HG02970 (cell line): ENCODE data around the gene CDKN2D.
"Not testable (repeated sequence)": the region's sequence is repeated elsewhere in the genome, so short reads cannot be mapped to it uniquely, and the experiment has no call there.

Source experiments
- ATAC-seq: cut with Tn5 transposase; IDR thresholded peaks from one replicate; pipeline ENCODE4 v1.9.1; 2021; ENCODE audit warnings: mild to moderate bottlenecking, moderate library complexity, moderate number of reproducible peaks; ENCODE audit not compliant: unreplicated experiment, low FRiP score

CDKN2D gene

DNA sequence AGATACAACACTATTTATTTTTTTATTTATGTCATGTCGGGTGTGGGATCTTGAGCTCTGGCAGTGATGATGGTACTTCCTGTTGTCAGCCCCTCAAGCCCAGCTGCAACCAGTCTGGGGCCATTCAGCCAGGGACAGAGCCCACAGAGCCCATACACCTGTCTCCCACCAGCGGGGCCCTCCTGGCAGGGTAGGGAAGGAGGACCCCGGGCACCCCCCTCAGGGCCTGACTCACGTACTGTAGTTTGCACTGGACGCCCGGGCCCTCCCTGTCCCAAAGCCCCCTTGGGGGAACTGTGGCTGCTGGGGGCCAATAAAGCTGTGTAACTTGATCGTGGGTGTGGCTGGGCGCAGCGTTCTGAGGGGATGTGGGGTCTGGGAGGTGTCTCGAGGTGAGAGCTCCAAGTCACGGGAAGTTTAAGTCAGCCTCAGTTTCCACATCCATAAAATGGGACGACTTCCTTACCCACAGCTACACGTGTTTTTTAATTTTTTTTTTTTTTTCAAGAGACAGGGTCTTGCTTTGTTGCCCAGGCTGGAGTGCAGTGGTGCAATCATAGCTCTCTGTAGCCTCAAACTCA, 15.6 kb downstream of the CDKN2D start:
- ATAC-seq, result no peak

DNA sequence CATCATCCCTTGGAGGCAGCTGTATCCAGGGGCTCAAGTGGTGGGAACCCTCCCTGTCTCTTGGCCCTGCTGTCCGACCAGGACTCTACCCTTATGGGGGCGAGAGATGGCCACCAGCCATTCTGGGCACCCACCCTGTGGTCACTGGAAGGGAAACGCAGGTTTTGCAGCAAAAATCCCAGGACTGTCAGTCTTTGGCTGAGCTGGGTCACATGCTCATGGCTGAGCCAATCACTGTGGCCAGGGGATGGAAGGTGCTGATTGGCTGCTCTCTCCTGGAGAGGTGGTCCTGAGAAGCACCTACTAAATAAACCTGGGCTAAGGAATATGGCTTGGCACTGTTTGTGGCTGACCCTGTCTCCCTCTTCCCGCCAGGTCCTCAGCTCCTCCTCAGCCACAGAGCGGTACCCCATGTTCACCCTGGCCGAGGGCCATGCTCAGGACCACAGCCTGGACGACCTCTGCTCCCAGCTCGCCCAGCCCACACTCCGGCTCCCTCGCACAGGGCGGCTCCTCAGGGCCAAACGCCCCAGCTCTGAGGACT, 16.2 kb downstream of the CDKN2D start:
- no peak for ATAC-seq

DNA sequence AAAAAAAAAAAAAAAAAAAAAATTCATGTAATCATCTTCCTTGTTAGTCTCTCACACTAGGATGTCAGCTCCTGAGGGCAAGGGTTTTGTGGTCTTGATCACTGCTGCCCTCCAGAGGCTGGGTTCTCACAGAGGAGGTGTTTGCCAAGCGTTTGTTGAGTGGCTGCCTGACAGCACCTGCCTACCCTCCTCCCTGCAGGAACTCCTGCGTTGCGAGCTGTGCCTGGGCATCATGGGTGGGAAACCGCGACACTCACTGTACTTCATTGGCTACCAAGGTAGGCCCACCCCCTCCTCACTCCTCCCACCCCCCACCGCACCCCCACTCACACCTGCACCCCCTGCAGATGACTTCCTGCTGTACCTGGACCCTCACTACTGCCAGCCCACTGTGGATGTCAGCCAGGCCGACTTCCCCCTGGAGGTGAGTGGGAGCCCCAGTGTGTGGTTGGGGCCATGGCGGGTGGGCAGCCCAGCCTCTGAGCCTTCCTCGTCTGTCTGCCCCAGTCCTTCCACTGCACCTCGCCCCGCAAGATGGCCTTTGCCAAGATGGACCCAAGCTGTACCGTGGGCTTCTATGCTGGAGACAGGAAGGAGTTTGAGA, 17.0 kb downstream of the CDKN2D start:
- ATAC-seq, result no peak

DNA sequence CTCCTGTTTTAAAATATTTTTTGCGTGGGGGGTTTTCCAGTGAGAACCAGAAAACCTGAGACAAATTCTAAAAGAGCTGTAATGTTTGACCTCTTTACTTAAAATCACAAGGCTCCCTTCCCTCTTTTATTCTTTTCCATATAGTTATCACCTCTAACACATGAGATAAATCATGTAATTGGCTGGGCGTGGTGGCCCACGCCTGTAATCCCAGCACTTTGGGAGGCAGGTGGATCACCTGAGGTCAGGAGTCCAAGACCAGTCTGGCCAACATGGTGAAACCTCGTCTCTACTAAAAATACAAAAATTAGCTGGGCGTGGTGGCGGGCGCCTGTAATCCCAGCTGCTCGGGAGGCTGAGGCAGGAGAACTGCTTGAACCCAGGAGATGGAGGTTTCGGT, 17.8 kb downstream of the CDKN2D start:
- not testable (repeated sequence) for ATAC-seq

DNA sequence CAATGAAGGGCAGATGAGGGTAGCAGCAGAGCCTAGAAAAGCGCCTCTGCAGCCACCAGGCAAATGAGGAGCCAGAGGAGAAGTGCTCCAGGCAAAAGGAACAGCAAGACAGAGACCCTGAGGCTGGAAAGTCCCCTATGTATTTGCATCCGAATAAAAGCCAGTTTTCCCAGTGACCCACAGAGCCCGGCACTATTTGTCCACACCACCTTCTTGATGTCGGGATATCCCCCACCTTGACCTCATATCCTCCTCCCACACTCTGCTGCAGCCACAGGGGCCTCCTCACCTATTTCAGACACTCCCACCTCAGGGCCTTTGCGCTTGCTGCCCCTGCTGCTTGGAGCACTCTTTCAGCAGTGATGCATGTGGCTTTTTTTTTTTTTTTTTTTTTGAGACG, 18.4 kb downstream of the CDKN2D start:
- no peak for ATAC-seq

DNA sequence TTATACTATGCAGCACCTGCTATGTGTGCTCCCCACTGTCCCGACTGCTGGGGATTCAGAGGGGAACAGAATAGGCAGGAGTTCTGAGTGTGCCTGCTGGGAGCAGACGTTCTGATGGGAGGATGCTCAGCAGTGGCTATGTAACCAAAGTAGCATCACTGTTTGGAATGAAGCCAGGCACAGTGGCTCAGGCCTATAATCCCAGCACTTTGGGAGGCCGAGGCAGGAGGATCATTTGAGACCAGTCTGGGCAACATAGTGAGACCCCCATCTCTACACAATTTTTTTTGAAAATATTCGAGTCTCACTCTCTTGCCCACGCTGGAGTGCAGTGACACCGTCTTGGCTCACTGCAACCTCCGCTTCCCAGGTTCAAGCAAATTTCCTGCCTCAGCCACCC, 19.0 kb downstream of the CDKN2D start:
- no peak for ATAC-seq

DNA sequence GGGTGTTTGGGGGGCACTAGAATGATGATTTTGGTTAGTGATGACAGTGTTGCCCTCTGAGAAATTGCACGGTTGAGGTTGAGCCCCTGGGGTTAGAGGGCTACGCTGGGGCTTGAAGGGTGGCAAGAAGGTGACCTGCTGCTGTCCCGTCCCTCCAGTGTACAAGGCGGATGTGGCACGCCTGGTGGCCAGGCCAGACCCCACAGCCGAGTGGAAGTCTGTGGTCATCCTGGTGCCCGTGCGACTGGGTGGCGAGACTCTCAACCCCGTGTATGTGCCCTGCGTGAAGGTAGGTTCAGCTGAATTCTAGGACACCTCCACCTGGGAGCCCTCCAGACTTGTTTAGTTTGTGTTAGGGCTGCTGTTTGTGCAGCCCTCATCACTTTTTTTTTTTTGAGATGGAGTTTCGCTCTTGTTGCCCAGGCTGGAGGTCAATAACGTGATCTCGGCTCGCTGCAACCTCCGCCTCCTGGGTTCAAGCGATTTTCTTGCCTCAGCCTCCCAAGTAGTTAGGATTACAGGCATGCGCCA, 20.0 kb downstream of the CDKN2D start:
- no peak for ATAC-seq

DNA sequence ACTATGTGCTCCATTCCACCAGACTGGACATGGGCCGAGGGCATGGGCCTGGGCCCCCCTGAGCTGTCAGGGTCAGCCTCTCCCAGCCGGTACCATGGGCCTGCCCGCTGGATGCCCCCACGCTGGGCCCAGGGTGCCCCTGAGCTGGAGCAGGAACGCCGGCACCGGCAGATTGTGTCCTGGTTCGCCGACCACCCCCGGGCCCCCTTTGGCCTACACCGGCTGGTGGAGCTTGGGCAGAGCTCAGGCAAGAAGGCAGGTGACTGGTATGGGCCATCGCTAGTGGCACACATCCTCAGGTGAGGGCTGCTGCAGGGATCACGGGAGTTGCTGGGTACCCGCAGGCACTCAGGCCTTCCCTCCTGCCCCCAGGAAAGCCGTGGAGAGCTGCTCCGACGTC, 22.0 kb downstream of the CDKN2D start:
- no peak for ATAC-seq

DNA sequence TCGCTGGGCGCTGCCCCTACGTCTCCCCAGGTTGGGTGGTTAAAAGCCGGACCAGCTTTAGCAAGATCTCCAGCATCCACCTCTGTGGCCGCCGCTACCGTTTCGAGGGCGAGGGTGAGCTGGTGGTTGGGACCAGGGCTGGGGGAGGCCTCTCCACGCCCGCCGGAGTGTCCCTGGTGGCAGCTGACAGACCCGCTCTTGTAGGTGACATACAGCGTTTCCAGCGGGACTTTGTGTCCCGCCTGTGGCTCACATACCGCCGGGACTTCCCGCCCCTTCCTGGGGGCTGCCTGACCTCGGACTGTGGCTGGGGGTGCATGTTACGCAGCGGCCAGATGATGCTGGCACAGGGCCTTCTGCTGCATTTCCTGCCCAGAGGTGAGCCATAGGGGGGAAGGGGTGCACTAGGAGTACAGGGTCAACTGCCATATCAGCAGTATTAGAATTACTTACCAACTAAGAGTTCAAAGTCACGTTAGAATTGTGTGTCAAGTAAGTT, 24.0 kb downstream of the CDKN2D start:
- ATAC-seq, result no peak

DNA sequence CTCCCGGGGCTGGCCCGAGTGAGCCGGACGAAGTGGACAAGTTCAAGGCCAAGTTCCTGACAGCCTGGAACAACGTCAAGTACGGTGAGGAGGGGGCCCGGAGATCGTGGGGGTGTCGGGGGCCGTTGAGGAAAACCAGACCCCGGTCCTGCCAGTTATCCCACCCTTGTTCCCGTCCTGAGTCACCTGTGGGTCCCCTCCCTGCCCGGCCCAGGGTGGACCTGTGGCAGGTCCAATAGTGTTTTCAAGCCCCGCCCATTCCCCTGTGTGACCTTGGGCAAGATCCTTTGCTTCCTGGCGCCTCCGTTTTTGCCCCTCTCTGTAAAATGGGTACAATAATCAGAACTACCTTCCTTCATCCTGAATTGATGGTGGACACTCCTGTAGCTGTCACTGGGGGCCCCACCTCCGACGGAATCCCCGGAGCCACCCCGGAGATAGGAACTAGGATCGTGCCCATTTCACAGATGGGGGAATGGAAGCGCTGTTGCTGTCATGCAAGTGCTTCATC, 24.5 kb downstream of the CDKN2D start:
- no peak for ATAC-seq

DNA sequence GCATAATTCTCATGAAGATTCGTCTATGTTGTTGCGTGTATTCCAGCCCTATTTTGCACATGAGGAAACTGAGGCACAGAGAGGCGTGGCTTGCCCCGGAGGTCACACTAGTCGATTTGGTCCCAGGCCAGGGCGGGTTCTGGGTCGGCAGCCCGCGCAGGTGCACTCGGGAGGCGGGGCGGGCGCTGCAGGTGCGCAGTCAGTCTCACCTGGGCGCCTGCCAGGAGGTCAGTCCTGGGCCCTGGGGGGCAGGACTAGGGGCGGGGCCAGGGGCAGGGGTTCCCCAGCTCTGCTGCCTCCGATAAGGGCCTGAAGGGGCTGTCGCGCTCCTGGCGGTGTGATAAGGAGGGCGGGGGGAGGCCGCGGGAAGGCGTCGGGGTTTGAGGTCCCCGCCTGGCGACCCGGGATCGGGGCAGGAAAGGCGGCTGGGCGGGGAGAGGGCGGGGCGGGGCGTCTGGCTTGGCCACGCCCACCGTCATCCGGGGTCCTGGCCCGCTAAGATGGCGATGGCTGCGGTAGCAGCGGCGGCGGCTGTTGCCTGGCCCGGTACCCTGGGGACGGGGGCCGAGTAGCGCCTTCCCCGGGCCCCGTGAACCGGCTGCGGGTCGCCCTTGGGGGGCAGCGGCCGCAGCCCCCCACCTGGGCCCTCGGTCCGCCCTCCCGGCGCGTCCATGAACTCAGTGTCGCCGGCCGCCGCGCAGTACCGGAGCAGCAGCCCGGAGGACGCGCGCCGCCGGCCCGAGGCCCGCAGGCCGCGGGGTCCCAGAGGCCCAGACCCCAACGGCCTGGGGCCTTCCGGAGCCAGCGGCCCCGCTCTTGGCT, 25.1 kb downstream of the CDKN2D start, which contains the start of gene ATG4D:
Gene ATG4D, plus strand, starts transcription at position 485 of the 822 bp plus-strand sequence. Its CDS starts 187 bp downstream, at position 672.
- peak; percentile 66 for ATAC-seq

DNA sequence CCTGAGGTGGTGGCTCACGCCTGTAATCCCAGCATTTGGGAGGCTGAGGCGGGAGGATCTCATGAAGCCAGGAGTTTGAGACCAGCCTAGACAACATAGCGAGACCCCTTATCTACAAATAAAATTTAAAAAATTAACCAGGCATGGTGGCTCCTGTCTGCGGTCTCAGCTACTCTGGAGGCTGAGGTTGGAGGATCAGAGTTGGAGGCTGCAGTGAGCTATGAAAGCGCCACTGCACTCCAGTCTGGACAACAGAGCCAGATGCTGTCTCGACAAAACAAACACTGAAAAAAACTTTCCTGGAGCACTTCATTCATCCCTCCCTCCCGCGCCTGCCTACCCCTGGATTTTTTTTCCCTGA, 25.7 kb downstream of the CDKN2D start:
- no peak for ATAC-seq

DNA sequence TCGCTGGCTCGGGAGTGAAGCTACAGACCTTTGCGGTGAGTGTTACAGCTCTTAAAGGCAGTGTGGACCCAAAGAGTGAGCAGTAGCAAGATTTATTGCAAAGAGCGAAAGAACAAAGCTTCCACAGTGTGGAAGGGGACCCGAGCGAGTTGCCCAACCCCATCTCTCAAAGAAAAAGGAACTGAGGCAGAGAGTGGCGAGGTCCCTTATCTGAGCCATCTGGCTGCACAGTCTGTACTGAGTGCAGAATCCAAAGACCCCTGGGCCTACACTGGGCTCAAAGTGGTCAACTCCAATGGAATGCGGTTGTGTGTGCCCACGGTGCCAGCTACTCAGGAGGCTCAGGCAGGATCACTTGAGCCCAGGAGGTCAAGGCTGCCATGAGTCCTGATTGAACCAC, 29.8 kb downstream of the CDKN2D start:
- not testable (repeated sequence) for ATAC-seq

DNA sequence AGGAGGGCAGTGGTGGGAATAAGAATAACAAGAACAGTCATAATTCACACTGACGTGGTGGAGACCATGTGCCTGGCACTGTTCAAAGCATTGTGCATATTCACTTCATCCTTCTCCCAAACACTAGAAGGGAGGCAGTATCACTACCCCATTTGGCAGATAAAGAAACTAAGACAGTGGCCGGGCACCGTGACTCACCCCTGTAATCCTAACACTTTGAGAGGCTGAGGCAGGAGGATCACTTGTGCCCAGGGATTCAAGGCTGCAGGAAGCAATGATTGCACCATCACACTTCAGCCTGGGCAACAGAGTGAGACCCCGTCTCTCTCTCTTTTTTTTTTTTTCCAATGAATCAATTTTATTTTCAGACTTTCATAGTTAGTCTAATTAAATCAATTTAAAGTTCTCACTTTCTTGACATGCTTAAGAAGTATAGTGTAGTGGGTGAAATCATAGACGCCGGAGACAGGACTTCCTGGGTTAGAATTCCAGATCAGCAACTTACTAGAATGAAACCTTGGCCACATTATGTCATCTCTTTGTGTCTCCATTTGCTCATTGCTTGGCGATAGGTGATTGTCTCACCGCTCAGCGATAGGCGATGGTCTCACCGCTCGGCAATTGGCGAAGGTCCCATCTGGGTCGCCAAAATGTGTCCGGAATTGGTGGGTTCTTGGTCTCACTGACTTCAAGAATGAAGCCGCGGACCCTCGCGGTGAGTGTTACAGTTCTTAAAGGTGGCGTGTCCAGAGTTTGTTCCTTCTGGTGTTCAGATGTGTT, 30.4 kb downstream of the CDKN2D start:
- ATAC-seq, result no peak

DNA sequence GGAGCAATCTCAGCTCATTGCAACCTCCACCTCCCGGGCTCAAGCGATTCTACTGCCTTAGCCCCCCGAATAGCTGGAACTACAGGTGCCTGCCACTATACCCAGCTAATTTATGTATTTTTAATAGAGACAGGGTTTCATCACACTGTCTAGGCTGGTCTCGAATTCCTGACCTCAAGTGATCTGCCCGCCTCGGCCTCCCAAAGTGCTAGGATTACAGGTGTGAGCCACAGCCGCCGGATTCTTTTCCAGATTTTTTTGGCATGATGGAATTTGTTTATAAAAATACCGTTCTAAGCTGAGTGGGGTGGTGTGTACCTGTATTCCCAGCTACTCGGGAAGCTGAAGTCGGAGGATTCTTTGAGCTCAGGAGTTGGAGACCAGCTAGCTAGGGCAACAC, 31.1 kb downstream of the CDKN2D start:
- ATAC-seq, result no peak

DNA sequence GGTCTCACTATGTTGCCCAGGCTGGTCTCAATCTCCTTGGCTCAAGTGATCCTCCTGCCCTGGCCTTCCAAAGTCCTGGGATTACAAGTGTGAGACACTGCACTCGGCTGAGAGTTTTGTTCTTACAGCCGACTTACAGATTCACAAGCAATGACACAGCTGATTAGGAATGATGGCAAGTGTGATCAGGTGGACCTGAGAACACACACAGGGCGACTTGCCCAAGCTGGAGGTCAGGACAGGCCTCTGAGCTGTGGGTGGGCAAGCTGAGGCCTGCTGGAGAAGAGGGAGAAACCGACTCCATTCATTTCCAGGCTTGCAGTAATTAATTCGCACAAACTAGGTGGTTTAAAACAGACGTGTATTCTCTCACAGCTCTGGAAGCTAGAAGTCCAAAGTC, 33.2 kb downstream of the CDKN2D start:
- no peak for ATAC-seq

DNA sequence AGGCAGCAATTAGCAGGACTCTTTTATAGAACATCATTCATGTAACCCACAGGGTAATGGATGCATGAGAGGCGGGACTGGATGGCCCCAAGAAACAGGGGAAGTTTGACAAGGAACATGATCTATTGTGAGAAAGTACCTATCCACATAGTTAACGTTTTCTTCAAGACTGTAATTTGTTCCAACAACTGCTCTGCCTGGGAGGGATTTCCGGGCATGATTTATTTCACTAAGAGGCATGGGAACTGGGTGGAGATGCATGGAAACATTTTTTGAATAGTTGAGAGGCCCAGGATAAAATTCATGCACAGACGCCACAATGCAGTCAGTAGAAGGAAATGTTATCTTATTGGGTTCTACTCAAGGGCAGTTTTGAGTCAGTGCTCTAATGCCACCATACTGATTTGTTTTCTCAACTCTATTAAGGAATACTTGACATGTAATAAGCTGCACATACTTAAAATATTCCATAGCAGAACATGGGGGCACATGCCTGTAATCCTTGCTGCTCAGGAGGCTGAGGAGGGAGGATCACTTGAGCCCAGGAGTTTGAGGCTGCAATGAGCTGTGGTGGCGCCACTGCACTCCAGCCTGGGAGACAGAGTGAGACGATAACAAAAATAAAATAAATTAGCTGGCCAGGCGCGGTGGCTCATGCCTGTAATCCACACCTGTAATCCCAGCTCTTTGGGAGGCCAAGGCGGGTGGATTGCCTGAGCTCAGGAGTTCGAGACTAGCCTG, 35.0 kb downstream of the CDKN2D start:
- ATAC-seq, result no peak

DNA sequence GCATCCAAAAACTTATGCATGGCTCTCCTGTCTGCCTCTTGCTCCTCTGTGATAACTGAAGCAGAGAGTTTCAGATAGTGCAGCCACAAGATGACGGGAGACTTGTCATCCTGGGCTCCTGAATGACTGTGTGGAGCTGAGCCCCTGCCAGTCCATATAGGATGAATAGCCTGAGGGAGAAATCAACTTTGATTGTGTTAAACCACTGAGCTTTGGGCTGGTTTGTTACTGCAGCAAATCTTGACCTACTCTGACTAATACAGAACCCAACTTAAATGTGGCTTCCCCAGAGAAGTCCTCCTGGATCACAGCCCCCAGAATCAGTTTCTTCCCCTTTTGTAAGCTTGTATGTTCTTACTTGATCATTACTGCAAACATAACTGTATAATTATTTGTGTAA, 36.3 kb downstream of the CDKN2D start:
- no peak for ATAC-seq

DNA sequence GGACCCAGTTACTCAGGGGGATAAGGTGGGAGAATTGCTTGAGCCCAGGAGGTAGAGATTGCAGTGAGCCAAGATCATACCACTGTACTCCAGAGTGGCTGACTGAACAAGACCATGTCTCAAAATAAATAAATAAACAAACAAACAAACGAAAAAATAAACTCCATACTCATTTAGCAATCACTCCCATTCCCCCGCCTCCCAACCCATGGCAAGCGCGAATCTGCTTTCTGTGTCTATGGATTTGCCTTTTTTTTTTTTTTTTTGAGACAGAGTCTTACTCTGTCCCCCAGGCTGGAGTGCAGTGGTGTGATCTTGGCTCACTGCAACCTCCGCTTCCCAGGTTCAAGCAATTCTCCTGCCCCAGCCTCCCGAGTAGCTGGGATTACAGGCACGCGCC, 41.9 kb downstream of the CDKN2D start:
- ATAC-seq, result not testable (repeated sequence)
